IMR-90 (cell line): ENCODE results near the gene KHK. TPM values are rescaled to one million over a fixed set of nuclear protein-coding genes. Genes with fewer than 3 reads are reported as not detected.

Experiments
- ATAC-seq: fragments of 200-7000 bp; cut with Tn5 transposase; 2 replicates; pipeline ENCODE4 v1.9.1; 2020; ENCODE audit warnings: low read depth, mild to moderate bottlenecking, moderate library complexity
- BruUV-seq: library from RNA; stranded (reverse); fragments of 400-500 nt; replicated peaks from 2 replicates; lab custom pipeline; 2021; lab: Mats Ljungman, UMichigan
- CTCF ChIA-PET: fragments of 300-600 bp; formaldehyde crosslinking; extraction: SDS; loops from one replicate; lab custom pipeline; 2021; ENCODE audit warnings: antibody characterized with exemption; lab: Yijun Ruan, JAX
- POLR2A ChIA-PET: fragments of 300-600 bp; sonication (Branson Sonifier 250); formaldehyde crosslinking; loops from one replicate; lab custom pipeline; 2022; ENCODE audit warnings: antibody characterized with exemption; ENCODE audit not compliant: unreplicated experiment; lab: Charles Lee
- DNase-seq: peaks from one replicate; pipeline ENCODE4 v3.0.0; 2013
- H2AFZ ChIP-seq: replicated peaks from 2 replicates; pipeline ENCODE3; 2013; ENCODE audit warnings: low read length, mild to moderate bottlenecking; ENCODE audit not compliant: poor library complexity
- H2AK5ac ChIP-seq: 2 replicates; pipeline ENCODE4 v1.6.1; 2013; ENCODE audit warnings: low read depth, low read length, inconsistent platforms
- H2AK9ac ChIP-seq: replicated peaks from 2 replicates; pipeline ENCODE3; 2013; ENCODE audit warnings: mild to moderate bottlenecking, low read depth, low read length, moderate library complexity; ENCODE audit not compliant: poor library complexity
- H2BK120ac ChIP-seq: 2 replicates; pipeline ENCODE4 v1.6.1; 2013; ENCODE audit warnings: low read depth, low read length, inconsistent platforms
- H2BK15ac ChIP-seq: 3 replicates; pipeline ENCODE4 v1.6.1; 2013; ENCODE audit warnings: low read depth, low read length, inconsistent platforms
- H2BK20ac ChIP-seq: 2 replicates; pipeline ENCODE4 v1.6.1; 2013; ENCODE audit warnings: low read depth, mild to moderate bottlenecking, inconsistent platforms, low read length, moderate library complexity
- H2BK5ac ChIP-seq: 2 replicates; pipeline ENCODE4 v1.6.1; 2013; ENCODE audit warnings: mild to moderate bottlenecking, low read depth, low read length, inconsistent platforms; ENCODE audit not compliant: poor library complexity, severe bottlenecking
- H3K14ac ChIP-seq: replicated peaks from 2 replicates; pipeline ENCODE4 v1.6.1; 2013; ENCODE audit warnings: low read depth, low read length, inconsistent platforms
- H3K18ac ChIP-seq: 2 replicates; pipeline ENCODE4 v1.6.1; 2013; ENCODE audit warnings: low read depth, low read length, control low read depth
- H3K23ac ChIP-seq: 2 replicates; pipeline ENCODE4 v1.6.1; 2013; ENCODE audit warnings: low read depth, low read length, inconsistent platforms
- H3K27ac ChIP-seq: 2 replicates; pipeline ENCODE4 v1.5.1; 2013; ENCODE audit warnings: mild to moderate bottlenecking, control low read depth, low read length; ENCODE audit not compliant: insufficient read depth
- H3K27me3 ChIP-seq: 2 replicates; pipeline ENCODE4 v1.6.1; 2013; ENCODE audit warnings: low read length; ENCODE audit not compliant: control insufficient read depth, insufficient read depth
- H3K36me3 ChIP-seq: 2 replicates; pipeline ENCODE4 v1.6.1; 2013; ENCODE audit warnings: low read length, mixed read lengths; ENCODE audit not compliant: control insufficient read depth, insufficient read depth
- H3K4ac ChIP-seq: 2 replicates; pipeline ENCODE4 v1.6.1; 2013; ENCODE audit warnings: low read depth, low read length, inconsistent platforms
- H3K4me1 ChIP-seq: 2 replicates; pipeline ENCODE4 v1.6.1; 2013; ENCODE audit warnings: low read length, mixed read lengths; ENCODE audit not compliant: control insufficient read depth, insufficient read depth
- H3K4me2 ChIP-seq: 2 replicates; pipeline ENCODE4 v1.6.1; 2013; ENCODE audit warnings: low read depth, mild to moderate bottlenecking, control low read depth, low read length, moderate library complexity
- H3K4me3 ChIP-seq: 2 replicates; pipeline ENCODE4 v1.5.1; 2013; ENCODE audit warnings: low read depth, mild to moderate bottlenecking, control low read depth, low read length, moderate library complexity; ENCODE audit not compliant: insufficient read depth
- H3K56ac ChIP-seq: 2 replicates; pipeline ENCODE4 v1.6.1; 2013; ENCODE audit warnings: low read length, inconsistent platforms; ENCODE audit not compliant: insufficient read depth; ENCODE audit errors: extremely low read depth
- H3K79me1 ChIP-seq, 2 experiments: 2 replicates each; pipeline ENCODE4 v1.6.1; 2013; ENCODE audit warnings: low read length in 2 of 2, inconsistent platforms in 1 of 2, low read depth in 1 of 2
- H3K9ac ChIP-seq: 2 replicates; pipeline ENCODE4 v1.6.1; 2013; ENCODE audit warnings: low read depth, low read length, control low read depth
- H3K9me1 ChIP-seq: 2 replicates; pipeline ENCODE4 v1.6.1; 2013; ENCODE audit warnings: low read length, inconsistent platforms; ENCODE audit not compliant: insufficient read depth
- H3K9me3 ChIP-seq: 2 replicates; pipeline ENCODE4 v1.6.1; 2013; ENCODE audit warnings: low read length; ENCODE audit not compliant: control insufficient read depth, insufficient read depth
- H4K20me1 ChIP-seq: 2 replicates; pipeline ENCODE4 v1.6.1; 2013; ENCODE audit warnings: low read length, inconsistent platforms; ENCODE audit not compliant: insufficient read depth
- H4K5ac ChIP-seq: 2 replicates; pipeline ENCODE4 v1.6.1; 2013; ENCODE audit warnings: mild to moderate bottlenecking, low read depth, low read length, control low read depth
- H4K8ac ChIP-seq, 2 experiments: 2 replicates each; pipeline ENCODE4 v1.6.1; 2013; ENCODE audit warnings: low read depth in 2 of 2, low read length in 2 of 2, control low read depth in 1 of 2, inconsistent platforms in 1 of 2
- H4K91ac ChIP-seq: 2 replicates; pipeline ENCODE4 v1.6.1; 2013; ENCODE audit warnings: low read depth, low read length, inconsistent platforms; ENCODE audit not compliant: insufficient read depth
- BHLHE40 ChIP-seq: fragments of 150-350 bp; IDR thresholded peaks from 2 replicates; pipeline ENCODE4 v1.6.1; 2016; ENCODE audit warnings: mild to moderate bottlenecking, low read depth, low read length
- CHD1 ChIP-seq: IDR thresholded peaks from 2 replicates; pipeline ENCODE4 v1.6.1; 2012; ENCODE audit warnings: low read depth, low read length, improper control_type of control experiment
- ELK1 ChIP-seq: fragments of 150-350 bp; IDR thresholded peaks from 2 replicates; pipeline ENCODE4 v1.6.1; 2016; ENCODE audit warnings: low read depth, mild to moderate bottlenecking, low read length, moderate library complexity, borderline replicate concordance
- FOS ChIP-seq: fragments of 150-350 bp; IDR thresholded peaks from 2 replicates; pipeline ENCODE4 v1.6.1; 2016; ENCODE audit warnings: low read depth, low read length
- NFE2L2 ChIP-seq: fragments of 150-350 bp; IDR thresholded peaks from 2 replicates; pipeline ENCODE4 v1.6.1; 2016; ENCODE audit warnings: low read depth, mild to moderate bottlenecking, low read length
- RAD21 ChIP-seq: IDR thresholded peaks from 2 replicates; pipeline ENCODE4 v1.6.1; 2012; ENCODE audit warnings: low read length, improper control_type of control experiment
- RCOR1 ChIP-seq: IDR thresholded peaks from 2 replicates; pipeline ENCODE4 v1.6.1; 2012; ENCODE audit warnings: mild to moderate bottlenecking, low read length, improper control_type of control experiment; ENCODE audit not compliant: insufficient replicate concordance
- RFX5 ChIP-seq: IDR thresholded peaks from 2 replicates; pipeline ENCODE4 v1.8.0; 2012; ENCODE audit warnings: low read depth, mild to moderate bottlenecking, low read length, moderate library complexity
- SMC3 ChIP-seq: fragments of 150-350 bp; IDR thresholded peaks from 2 replicates; pipeline ENCODE4 v1.6.1; 2016; ENCODE audit warnings: low read depth, mild to moderate bottlenecking, antibody characterized with exemption, low read length, moderate library complexity
- USF2 ChIP-seq: fragments of 150-350 bp; IDR thresholded peaks from 2 replicates; pipeline ENCODE4 v1.6.1; 2017; ENCODE audit warnings: mild to moderate bottlenecking, antibody characterized with exemption, low read length, low read depth
- WGBS, 2 experiments: methylation state at CpG; one replicate each; pipeline versions ENCODE4 v1.1.5 to v1.1.7; 2013; ENCODE audit warnings: missing lambda C conversion rate in 2 of 2; ENCODE audit not compliant: insufficient read length in 1 of 2; ENCODE audit errors: extremely low coverage in 2 of 2; 5-methylcytosine and 5-hydroxymethylcytosine counted together
- dilution Hi-C: fragments of 300-500 bp; cut with HindIII; formaldehyde crosslinking; loops from one replicate; pipeline ENCODE4 v1.14.3; 2018; ENCODE audit warnings: low sequenced_read_pairs; ENCODE audit not compliant: unreplicated experiment
- in situ Hi-C: fragments of 300-500 bp; cut with MboI; formaldehyde crosslinking; loops from 3 replicates; pipeline ENCODE4 v1.14.3; 2019; ENCODE audit warnings: low sequenced_read_pairs, inconsistent platforms, mixed read lengths
- intact Hi-C: fragments of 100-400 bp; cut with micrococcal nuclease; formaldehyde crosslinking; loops from 2 replicates; pipeline ENCODE4 v1.10.0; 2022
- polyA plus RNA-seq, 3 experiments: library from polyadenylated mRNA; depleted of rRNA; stranded (reverse); fragments of >200 nt; gene quantifications; 2 replicates each; pipeline ENCODE4 v1.2.3, GENCODE V29; 2012; ENCODE audit warnings: low replicate concordance in 1 of 3
- total RNA-seq: library from RNA; depleted of rRNA; stranded (reverse); fragments of >200 nt; gene quantifications from 2 replicates; pipeline ENCODE4 v1.2.3, GENCODE V29; 2012

The KHK gene
- total and polyA plus RNA-seq, 2 of the 4 experiments (the other 2 are of a cell fraction): 0.72 to 0.82 TPM

- H4K91ac ChIP-seq: peak overlapping the region; percentile 37
- H2BK20ac ChIP-seq: peak overlapping the region; percentile 59
- dilution Hi-C loops (no loop called here), in situ Hi-C loops (no loop called here), intact Hi-C loops (no loop called here)
- no peak overlapping the region for H2AFZ ChIP-seq
- H3K9me1 ChIP-seq: peaks cover 15% of the 10 kb centered on the region; the same call in 1 of the 2 replicates
- H2BK120ac ChIP-seq: peak overlapping the region; percentile 79
- peak overlapping the region in 1 of 2 experiments; percentile 70; a peak in 2 of 4 replicates for H4K8ac ChIP-seq
- ATAC-seq (no peak), DNase-seq (no peak)
- peaks cover 36% of the 10 kb centered on the region for H3K4me1 ChIP-seq
- H3K36me3 ChIP-seq: peaks cover 13% of the 10 kb centered on the region; the same call in 1 of the 2 replicates
- H3K27me3 ChIP-seq: no peaks in the 10 kb centered on the region
- H3K9me3 ChIP-seq: no peaks in the 10 kb centered on the region
- H3K23ac ChIP-seq: peak overlapping the region; percentile 17; the same call in 1 of the 2 replicates
- ChIA-PET CTCF (interaction anchor here (0.5 to 1.3 kb wide), 2 partner anchors 231 to 1319 kb away, joined by 3 read pairs; no protein-coding TSS in a partner anchor), POLR2A (interaction anchor here (0.5 kb wide), 1 partner anchor 350 kb away, joined by 3 read pairs; no protein-coding TSS in a partner anchor)
- peak overlapping the region; percentile 2 for H2BK5ac ChIP-seq
- peaks cover 14% of the 10 kb centered on the region for H4K20me1 ChIP-seq
- no peak overlapping the region for H3K4me3 ChIP-seq
- peak overlapping the region; percentile 11; the same call in 1 of the 2 replicates for H3K18ac ChIP-seq
- H4K5ac ChIP-seq: peak overlapping the region; percentile 11; the same call in 1 of the 2 replicates
- peak overlapping the region; percentile 96 for H2AK5ac ChIP-seq
- H2BK15ac ChIP-seq: peak overlapping the region; percentile 78; the same call in 2 of the 3 replicates
- no TSS peak for BruUV-seq
- TF ChIP-seq FOS: no peak
- no peak for TF ChIP-seq RFX5
- TF ChIP-seq RAD21: no peak
- no peak for TF ChIP-seq ELK1
- no peak for TF ChIP-seq SMC3
- no peak for TF ChIP-seq NFE2L2
- no peak for TF ChIP-seq USF2
- TF ChIP-seq RCOR1: no peak
- TF ChIP-seq CHD1: no peak
- TF ChIP-seq BHLHE40: no peak
- peak overlapping the region; percentile 29 for H3K14ac ChIP-seq
- H3K56ac ChIP-seq: no peak overlapping the region
- H3K79me1 ChIP-seq: peaks cover 3 to 39% of the 10 kb centered on the region in 2 experiments; a peak in 3 of 4 replicates
- H3K27ac ChIP-seq: 0 out of 2 replicates have a peak overlapping the region, but pooled peaks have one; percentile 2
- peak overlapping the region; percentile 73 for H3K4ac ChIP-seq
- peak overlapping the region; percentile 73 for H2AK9ac ChIP-seq
- H3K9ac ChIP-seq: no peak overlapping the region
- WGBS, 2 experiments: 100% methylated on average over 3 of the region's 7 CpGs; no CpG with 5 or more reads in 1 of the 2 experiments
- H3K4me2 ChIP-seq: no peak overlapping the region
These were observed 9.3 kb upstream of the KHK start for GRCh38 chr2:27077231-27077630.
